Measurements from ENCODE around the gene C1QTNF9B. TPM values are rescaled to one million over a fixed set of nuclear protein-coding genes. Genes with fewer than 3 reads are reported as not detected.

C1QTNF9B gene
- total RNA-seq, 2 donors from 2014 or later: 2.4 TPM; not detected in 1

DNA sequence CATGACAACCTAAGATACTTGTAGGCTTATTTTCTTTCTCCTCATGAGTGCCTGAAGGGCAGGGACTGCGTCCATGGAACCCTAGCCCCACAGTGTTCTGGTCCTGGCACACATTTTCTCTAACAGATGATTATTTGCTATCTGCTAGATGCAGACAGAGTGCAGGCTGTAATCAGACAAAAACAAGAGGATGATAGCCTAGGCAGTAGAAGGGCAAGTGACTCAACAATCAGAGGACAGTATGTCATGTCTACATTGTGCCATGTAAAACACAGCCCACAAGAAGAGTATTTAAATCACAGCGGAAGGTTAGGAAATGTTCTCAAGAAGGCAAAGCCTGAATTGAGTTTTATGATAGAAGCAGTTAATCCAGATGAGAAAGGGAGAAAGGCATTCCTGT lies 37.4 kb downstream of the C1QTNF9B start:
- WGBS: 89% methylated on average over 2 of the region's 2 CpGs
- no peak for DNase-seq (ENCODE audit: low spot score)
- Histone ChIP-seq H3K9me3 (no peaks in the 10 kb centered on the region), H3K4me1 (replicated peaks) (no peaks in the 10 kb centered on the region), H3K36me3 (no peaks in the 10 kb centered on the region), H3K27me3 (replicated peaks; ENCODE audit: insufficient read depth) (no peaks in the 10 kb centered on the region), H3K27ac (peak overlapping the region; percentile 8 to 75), H3K4me3 (no peak overlapping the region)
- TF ChIP-seq POLR2AphosphoS5 (IDR thresholded peaks at IDR 0.05): no peak
- TF ChIP-seq, protein P1, sequence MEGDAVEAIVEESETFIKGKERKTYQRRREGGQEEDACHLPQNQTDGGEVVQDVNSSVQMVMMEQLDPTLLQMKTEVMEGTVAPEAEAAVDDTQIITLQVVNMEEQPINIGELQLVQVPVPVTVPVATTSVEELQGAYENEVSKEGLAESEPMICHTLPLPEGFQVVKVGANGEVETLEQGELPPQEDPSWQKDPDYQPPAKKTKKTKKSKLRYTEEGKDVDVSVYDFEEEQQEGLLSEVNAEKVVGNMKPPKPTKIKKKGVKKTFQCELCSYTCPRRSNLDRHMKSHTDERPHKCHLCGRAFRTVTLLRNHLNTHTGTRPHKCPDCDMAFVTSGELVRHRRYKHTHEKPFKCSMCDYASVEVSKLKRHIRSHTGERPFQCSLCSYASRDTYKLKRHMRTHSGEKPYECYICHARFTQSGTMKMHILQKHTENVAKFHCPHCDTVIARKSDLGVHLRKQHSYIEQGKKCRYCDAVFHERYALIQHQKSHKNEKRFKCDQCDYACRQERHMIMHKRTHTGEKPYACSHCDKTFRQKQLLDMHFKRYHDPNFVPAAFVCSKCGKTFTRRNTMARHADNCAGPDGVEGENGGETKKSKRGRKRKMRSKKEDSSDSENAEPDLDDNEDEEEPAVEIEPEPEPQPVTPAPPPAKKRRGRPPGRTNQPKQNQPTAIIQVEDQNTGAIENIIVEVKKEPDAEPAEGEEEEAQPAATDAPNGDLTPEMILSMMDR (IDR thresholded peaks at IDR 0.05): no peak
- no peak for TF ChIP-seq POLR2A (IDR thresholded peaks at IDR 0.05)
- intact Hi-C loops (cut with DNase I): no loop called here

DNA sequence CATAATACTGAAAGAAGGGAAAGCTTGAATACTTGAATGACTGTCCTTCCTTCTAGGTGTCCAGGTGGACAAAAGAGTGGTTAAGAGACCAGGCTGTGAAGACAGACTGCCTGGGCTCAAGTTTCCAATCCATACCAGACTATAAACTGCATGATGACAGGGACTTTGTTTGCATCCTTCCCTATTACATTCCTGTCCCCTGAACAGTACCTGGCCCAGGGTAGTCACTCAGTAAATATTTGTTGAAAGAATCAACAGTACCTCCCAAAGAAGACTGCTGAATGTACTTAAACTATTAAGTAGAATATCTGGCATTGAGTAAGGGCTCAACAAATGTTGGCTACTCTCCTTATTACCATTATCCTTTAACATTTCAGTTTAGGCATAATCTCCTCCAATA lies 37.8 kb downstream of the C1QTNF9B start:
- intact Hi-C loops (cut with DNase I): no loop called here
- Histone ChIP-seq H3K36me3 (no peaks in the 10 kb centered on the region), H3K27ac (peak overlapping the region in 1 of 2 donors; percentile 75), H3K4me3 (no peak overlapping the region), H3K4me1 (replicated peaks) (no peaks in the 10 kb centered on the region), H3K9me3 (no peaks in the 10 kb centered on the region), H3K27me3 (replicated peaks; ENCODE audit: insufficient read depth) (no peaks in the 10 kb centered on the region)
- TF ChIP-seq POLR2A (IDR thresholded peaks at IDR 0.05) (no peak), POLR2AphosphoS5 (IDR thresholded peaks at IDR 0.05) (peak; percentile 72)
- TF ChIP-seq, protein P1 (IDR thresholded peaks at IDR 0.05): no peak
- peak; percentile 36 for DNase-seq (ENCODE audit: low spot score)

DNA sequence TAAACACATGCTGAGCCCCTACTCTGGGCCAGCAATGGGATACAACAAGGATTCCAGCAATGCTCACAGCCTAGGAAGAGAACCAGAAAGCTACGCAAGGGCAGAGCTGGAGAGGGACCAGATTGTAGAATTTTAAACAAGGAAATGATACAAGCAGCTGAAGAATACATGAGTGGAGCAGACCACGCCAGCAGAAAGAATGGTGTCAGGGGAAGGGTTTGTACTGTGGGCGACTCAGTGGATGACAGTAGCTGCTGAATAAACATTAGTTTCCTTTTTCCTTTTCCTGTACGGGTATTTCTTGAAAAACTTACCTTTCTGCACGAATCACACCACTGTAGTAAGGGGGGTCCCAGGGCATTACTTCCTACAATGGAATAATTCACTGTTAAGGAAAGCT lies 38.8 kb downstream of the C1QTNF9B start:
- intact Hi-C loops (cut with DNase I): no loop called here
- H3K27ac ChIP-seq: peak overlapping the region in 1 of 2 donors; percentile 75
- DNase-seq (ENCODE audit: low spot score): no peak
- H3K27me3 ChIP-seq (replicated peaks; ENCODE audit: insufficient read depth): no peaks in the 10 kb centered on the region
- H3K4me1 ChIP-seq (replicated peaks): no peaks in the 10 kb centered on the region
- WGBS: 80% methylated on average over 5 of the region's 5 CpGs
- no peak overlapping the region for H3K4me3 ChIP-seq
- TF ChIP-seq POLR2A (IDR thresholded peaks at IDR 0.05): no peak
- TF ChIP-seq, protein P1 (IDR thresholded peaks at IDR 0.05): no peak
- no peak for TF ChIP-seq POLR2AphosphoS5 (IDR thresholded peaks at IDR 0.05)
- no peaks in the 10 kb centered on the region for H3K9me3 ChIP-seq
- H3K36me3 ChIP-seq: no peaks in the 10 kb centered on the region

DNA sequence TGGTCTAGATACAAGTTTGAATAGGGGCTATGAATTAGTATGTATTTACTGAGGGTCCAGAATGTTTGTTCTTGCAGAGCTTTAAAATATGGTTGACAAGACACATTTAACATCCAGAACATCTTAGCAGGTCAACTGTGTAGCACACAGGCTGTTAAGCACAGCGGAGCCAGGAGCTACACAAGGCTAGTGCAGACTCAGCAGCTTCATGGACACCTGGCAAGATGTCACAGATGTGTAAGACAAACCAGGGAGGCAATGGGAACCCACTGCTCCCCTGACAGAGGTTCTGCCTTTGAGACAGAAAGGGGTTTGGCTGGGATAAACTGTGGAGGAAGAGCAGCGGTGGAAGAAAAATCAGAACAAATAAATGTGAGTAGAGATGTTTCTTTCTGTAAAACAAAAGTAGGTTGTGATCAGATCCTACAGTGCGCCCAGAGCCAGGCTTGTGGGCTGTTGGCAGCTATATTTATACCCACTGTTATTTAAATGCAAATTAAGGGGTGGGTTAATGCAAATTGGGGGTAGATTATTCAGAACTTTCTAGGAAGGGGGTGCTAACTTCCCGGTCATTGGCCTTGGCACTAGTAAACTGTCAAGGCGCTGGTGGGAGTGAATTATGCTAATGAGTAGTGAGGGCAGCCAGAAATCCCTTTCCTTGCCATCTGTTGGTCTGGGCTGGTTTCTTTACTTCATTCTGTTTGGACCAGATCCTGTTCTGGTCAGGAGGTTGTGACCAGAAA lies 41.1 kb downstream of the C1QTNF9B start:
- WGBS: 84% methylated on average over 5 of the region's 5 CpGs
- intact Hi-C loops (cut with DNase I): no loop called here
- no peak overlapping the region for H3K4me3 ChIP-seq
- no peaks in the 10 kb centered on the region for H3K9me3 ChIP-seq
- no peaks in the 10 kb centered on the region for H3K4me1 ChIP-seq (replicated peaks)
- TF ChIP-seq, protein P1 (IDR thresholded peaks at IDR 0.05): no peak
- TF ChIP-seq POLR2AphosphoS5 (IDR thresholded peaks at IDR 0.05): no peak
- no peak for TF ChIP-seq POLR2A (IDR thresholded peaks at IDR 0.05)
- H3K27ac ChIP-seq: no peak overlapping the region
- no peaks in the 10 kb centered on the region for H3K27me3 ChIP-seq (replicated peaks; ENCODE audit: insufficient read depth)
- no peak for DNase-seq (ENCODE audit: low spot score)
- no peaks in the 10 kb centered on the region for H3K36me3 ChIP-seq

DNA sequence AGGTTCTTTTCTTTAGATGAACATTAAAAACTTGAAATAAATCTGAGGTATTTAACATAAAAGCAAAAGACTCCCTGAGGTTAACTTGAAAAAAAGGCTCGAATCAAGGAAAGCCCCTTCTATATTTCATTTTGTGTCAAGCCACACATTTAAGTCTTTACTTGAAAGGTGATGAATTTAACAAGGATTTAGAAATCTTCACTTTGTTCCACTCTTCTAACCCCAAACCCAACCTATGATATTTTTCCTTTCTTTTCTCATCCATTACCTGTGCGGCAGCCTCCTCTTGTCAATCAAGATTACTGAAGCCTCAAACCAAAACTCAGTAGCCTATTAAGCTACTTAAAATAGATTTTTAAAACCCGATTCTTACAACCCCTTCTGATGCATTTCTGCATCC lies 41.9 kb downstream of the C1QTNF9B start:
- WGBS: 88% methylated on average over 3 of the region's 3 CpGs
- Histone ChIP-seq H3K36me3 (no peaks in the 10 kb centered on the region), H3K27me3 (replicated peaks; ENCODE audit: insufficient read depth) (no peaks in the 10 kb centered on the region), H3K9me3 (no peaks in the 10 kb centered on the region), H3K27ac (no peak overlapping the region), H3K4me3 (no peak overlapping the region), H3K4me1 (replicated peaks) (no peaks in the 10 kb centered on the region)
- no peak for DNase-seq (ENCODE audit: low spot score)
- TF ChIP-seq POLR2AphosphoS5 (IDR thresholded peaks at IDR 0.05): no peak
- no peak for TF ChIP-seq POLR2A (IDR thresholded peaks at IDR 0.05)
- intact Hi-C loops (cut with DNase I): no loop called here
